GM19035 (cell line): ENCODE results near the gene MAP3K10.
"Not testable (repeated sequence)": the region's sequence is repeated elsewhere in the genome, so short reads cannot be mapped to it uniquely, and the experiment has no call there.

Experiments used
- ATAC-seq: cut with Tn5 transposase; IDR thresholded peaks from one replicate; pipeline ENCODE4 v1.9.1; 2021; ENCODE audit not compliant: unreplicated experiment

The MAP3K10 gene

GRCh38 chr19:40216777-40217026 is 25.5 kb downstream of the MAP3K10 start:
- no peak for ATAC-seq

DNA sequence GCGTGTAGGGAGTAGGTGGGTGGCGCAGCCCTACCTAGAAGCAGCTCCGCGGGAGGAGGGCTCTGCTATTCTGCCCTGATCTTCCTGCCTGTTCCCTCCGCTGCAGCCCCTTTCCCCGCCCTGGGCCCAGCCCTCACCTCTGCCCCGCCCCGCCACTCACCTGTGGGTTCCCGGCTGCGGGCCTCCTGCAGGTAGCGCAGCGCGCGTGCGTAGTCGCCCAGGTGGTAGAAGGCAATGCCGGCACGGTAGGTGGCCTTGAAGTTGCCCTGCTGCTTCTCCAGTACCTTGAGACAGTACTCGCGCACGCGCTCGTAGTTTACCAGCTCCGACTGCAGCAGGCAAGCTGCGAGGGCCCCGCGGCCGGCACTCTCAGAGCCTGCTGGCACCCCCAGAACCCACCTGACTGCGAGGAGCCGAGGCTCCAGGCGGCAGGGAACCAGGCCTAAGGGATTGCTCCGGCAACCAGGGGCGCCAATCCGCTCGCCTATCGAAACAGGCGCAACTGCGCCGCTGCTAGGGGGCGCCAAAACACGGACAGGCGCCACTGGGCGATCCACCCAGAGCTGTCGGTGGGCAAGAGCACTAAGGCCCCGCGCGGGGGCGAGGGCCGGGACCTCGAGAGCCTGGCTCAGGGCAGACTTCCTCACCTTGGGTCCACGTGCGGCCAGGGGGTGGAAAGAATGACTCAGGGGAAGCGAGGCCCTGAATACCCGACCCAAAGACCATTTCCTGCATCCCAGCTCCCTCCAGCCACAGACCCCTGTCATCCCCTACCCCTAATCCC is 26.0 kb downstream of the MAP3K10 start:
- no peak for ATAC-seq

DNA sequence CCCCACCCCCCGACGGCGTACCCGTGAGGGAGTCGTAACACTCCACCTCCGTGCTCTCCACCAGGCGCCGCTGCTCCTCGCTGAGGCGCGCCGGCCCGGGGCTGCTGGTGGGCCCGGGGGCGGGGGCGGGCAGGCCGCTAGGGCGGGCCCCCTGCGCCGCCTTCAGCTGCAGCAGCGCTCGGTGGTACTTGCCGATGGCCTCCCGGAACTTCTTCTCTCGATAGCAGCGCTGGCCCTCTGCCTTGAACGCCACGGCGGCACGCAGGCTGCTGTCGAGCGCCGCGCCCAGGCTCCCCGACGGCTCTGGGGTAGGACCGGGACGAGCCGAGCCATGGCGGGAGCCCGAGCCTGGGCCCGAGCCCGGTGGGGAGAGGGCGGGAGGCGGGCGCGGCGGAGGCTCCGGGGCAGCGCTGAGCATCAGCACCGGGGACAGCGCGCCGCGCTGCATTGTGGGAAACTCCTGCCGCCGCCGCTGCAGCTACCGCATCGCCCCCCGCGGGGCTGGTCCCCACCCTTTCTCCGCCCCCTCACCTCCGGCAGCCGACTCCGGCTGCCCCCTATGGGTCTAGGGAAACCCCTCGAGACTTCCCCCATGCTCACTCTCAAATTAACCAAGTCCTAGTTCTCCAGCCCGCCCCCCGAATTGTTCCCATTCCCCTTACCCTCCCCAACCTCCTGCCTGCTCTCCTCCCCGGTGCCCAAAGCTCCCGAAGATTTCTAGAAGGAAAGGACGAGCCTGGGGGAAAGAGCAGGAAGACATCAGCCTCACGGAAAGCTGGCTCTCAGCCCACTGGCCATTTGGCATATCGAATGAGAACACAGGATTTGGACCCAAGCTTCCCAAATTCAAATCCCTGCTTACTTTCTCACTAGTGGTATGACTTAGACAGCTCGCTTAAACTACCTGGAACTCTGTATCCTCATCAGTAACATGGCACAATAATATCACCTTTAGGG is 27.0 kb downstream of the MAP3K10 start, which contains the start of gene TTC9B:
TTC9B (minus strand) TSS at position 451 of the 957 bp plus-strand sequence; CDS start at position 448, 3 bp downstream.
- ATAC-seq: no peak

DNA sequence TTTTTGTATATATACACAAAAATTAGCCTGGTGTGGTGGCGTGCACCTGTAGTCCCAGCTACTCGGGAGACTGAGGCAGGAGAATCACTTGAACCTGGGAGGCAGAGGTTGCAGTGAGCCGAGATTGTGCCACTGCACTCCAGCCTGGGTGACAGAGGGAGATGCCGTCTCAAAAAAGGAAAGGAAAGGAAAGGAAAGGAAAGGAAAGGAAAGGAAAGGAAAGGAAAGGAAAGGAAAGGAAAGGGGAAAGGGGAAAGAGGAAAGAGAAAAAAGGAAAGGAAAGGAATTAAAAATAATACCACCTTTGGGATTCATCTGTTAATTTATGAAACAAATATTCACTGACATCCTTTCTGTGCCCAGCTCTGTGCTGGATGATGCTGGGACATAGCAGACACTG is 27.8 kb downstream of the MAP3K10 start:
- ATAC-seq: not testable (repeated sequence)

DNA sequence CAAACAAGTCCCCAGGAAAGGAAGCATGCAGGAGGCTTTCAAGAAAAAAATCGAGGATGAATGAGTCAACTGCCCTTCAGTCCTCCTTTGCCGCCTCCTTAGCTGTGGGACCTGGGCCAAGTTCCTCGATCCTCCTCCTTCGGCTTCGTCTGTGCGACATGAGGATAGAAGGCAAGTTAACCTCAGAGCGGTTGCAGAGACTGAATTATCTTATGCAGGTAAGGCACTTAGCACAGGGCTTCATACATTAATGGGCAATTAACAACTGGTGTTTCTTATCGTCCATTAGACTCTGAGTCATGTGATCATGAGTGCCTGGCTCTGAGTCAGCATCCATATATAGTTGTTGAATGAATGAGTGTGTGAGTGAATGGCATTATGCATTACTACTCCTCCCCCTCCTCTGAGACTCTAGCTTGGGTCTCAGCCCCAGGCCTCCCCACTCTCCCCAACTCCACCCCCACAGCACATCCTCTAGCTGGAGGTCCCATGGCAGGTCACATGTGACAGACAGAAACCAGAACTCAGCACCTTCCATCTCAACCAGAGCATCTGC is 28.6 kb downstream of the MAP3K10 start:
- ATAC-seq: no peak

DNA sequence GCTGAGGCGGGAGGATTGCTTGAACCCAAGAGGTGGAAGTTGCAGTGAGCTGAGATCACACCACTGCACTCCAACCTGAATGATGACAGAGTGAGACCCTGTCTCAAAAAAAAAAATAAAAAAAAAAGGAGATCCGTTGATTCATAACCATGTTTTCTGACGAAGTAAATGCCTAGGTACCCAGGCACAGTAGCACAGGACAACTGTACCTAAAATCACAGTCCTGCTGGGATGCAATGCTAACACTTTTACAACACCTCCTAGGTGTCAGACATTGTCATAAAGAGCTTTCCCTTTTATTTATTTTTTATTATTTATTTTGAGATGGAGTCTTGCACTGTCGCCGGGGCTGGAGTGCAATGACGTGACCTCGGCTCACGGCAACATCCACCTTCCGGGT is 29.4 kb downstream of the MAP3K10 start:
- no peak for ATAC-seq

DNA sequence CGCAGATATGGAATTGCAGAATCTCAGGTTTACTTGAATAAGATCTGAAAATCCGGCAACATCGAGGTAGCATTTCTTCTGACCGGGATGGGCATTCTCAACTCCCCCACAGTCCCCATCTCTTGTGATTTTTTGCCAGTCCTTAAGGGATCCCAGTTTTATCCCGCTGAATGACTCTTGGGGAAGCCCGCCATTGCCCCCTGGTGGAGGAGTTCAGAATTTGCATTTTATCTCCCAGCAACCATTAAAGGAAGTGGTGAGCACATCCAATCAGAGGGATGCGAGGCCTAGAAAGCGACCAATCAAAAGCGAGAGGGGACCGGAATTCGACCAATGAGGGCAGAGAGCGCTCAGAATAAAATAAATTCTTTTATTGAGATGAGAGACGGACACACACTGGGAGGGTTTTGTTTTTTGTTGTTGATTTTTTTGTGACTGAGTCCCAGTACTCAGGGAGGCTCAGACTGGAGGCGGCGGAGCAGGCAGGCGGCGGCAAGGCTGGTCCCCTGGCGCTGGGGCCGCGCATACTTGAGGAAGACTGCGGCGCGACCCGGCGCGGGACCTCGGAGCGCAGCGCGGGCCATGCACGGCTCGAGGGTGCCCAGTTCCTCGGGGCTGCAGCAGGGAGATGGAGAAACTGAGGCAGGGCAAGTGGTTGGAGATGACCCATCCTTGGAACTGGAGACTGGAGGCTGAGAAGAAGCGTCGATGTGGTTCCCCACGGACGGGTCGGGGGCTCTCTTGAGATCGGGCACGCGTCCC is 30.8 kb downstream of the MAP3K10 start:
- no peak for ATAC-seq

GRCh38 chr19:40223135-40223822 is 32.1 kb downstream of the MAP3K10 start:
- no peak for ATAC-seq

DNA sequence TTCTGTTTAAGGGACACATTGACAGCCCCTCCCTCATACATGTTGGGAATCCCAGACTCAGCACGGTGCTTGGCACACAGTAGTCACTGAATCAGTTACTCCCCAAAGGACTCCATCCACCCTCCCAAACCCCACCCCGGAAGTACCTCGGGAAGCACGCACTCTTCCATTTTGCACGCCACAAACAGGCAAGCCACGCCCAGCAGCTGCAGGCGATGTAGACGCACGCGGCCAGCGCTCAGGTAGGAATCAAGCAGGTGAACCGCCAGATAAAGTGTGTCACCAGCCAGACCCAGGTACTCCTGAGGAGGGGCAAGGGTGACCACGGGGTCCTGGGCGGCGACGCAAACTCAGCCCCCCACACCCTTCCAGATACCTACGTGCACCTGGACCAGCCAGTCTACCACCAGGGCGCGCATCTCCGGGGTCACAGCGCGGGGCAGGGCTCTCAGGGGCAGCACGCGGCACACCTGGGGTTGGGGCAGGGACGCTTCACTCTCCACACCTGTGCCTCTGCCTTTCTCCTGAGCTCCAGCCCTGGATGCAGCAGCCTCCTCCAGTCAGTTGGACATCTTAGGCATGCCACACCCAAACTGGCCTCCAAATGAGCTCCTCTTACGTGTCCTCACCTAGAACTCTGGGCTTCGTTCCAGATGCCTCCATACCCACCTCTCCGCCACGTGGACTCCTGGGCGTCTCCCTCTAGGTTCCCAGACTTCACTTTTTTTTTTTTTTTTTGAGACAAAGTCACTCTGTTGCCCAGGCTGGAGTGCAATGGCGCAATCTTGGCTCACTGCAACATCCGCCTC is 33.3 kb downstream of the MAP3K10 start:
- no peak for ATAC-seq

DNA sequence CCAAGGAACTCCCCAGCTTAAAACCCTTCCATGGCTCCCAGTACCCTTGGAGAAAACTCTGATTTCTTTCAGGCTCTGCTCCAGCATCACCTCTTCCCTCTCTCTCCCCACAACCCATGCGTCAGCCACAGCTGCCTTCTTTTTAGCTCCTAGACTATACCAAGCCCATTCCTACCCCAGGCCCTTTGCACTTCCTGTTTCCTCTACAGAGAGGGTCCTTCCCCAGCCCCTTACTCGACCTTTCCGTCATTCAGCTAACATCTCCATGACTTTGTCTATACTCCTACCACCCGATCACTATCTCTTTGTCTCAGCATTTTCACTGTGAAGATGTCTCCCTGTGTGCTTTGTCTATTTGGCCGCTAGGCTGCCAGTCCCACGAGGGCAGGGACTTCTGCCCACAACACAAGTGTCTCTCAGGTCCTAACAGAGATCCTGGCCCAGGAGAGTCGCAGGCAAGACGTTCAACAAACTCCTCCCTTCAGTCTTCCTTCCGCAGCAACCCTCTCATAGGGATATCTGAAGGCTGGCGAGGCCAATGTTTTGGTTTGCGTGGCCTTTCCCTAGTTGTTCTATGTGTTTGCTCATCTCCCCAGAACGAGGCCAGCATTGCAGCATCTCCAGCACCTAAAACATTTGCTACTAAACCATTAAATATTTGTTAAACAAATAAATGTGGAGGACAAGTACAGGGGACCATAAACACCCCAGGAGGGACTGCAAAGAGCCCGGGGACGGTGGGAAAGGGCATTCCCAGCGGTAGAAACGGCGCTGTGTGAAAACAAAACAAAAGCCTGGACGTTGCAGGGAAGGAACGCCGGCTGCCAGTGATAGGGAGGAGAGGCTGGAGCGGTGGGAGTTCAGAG is 34.4 kb downstream of the MAP3K10 start:
- no peak for ATAC-seq

DNA sequence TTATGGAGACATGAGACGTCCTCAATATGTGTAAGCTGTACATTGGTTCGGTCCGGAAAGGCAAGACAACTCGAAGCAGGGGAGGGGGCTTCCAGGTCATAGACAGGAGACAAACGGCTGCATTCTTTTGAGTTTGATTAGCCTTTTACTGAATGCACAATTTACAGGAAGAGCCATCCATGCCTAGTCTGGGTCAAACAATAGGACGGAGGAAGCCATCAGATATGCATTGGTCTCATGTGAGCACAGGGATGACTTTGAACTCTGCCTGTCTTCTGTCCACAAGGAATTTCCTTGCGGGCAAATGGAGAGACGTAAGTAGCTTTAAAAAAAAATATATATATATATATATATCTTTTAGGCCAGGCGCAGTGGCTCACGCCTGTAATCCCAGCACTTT is 37.1 kb downstream of the MAP3K10 start:
- ATAC-seq: no peak

GRCh38 chr19:40228863-40229262 is 37.6 kb downstream of the MAP3K10 start:
- ATAC-seq: no peak

DNA sequence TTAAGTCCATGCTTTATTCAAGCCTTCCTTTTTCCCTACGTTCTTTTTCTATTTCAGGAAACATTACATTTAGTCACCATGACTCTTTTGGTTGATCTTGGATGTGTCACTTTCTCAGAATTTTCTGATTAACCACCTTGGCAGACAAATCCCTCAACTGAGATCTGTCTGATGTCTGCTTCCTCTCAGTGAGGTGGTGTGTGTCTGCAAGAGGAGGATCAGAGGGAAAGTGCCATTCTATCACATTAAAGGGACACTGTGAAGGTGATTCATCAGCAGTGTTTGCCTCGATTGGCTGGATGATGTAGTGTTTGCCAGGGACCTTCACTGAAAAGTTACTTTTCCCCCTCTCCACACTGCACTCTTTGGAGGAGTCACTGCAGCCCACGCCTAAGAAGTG is 38.3 kb downstream of the MAP3K10 start:
- no peak for ATAC-seq

- no peak for ATAC-seq
Measured at GRCh38 chr19:40229926-40230417, 38.7 kb downstream of the MAP3K10 start.

DNA sequence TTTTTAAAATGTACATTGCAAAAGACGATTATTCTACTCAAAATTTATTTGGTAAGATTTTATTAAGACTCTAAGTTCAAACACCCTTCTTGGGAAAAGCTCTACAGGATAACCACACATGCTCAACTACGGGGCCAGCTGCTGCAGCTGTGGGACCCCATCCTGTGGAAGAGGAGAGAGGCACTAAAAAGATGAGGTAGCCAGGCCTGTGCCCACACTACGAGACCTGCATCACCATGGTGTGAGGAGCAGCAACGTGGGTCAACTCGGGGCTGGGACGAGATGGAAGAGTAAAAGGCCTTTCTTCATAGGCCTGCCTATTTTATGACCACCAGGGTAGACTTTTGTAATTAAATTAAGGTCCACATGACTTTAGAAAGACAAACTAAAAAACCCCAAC is 39.8 kb downstream of the MAP3K10 start:
- ATAC-seq: no peak

GRCh38 chr19:40231544-40232424 is 40.6 kb downstream of the MAP3K10 start:
- no peak for ATAC-seq

- ATAC-seq: no peak
Measured at GRCh38 chr19:40232479-40232878, 41.3 kb downstream of the MAP3K10 start.
